Measurements from ENCODE around the gene EMC8.

Gene EMC8

GRCh38 chr16:85753976-85754375 lies 45.4 kb downstream of the EMC8 start:
- Histone ChIP-seq H3K36me3 (no peaks in the 10 kb centered on the region), H3K4me3 (ENCODE audit: low read depth, low read length) (no peak overlapping the region)

GRCh38 chr16:85753559-85753958 lies 45.8 kb downstream of the EMC8 start:
- Histone ChIP-seq H3K4me3 (ENCODE audit: low read depth, low read length) (no peak overlapping the region), H3K9me3 (ENCODE audit: severe bottlenecking) (no peaks in the 10 kb centered on the region), H3K27me3 (ENCODE audit: insufficient read depth, low read depth, severe bottlenecking) (no peaks in the 10 kb centered on the region), H3K27ac (peak overlapping the region; percentile 39; the same call in 1 of the 2 replicates), H3K36me3 (no peaks in the 10 kb centered on the region)
- no peak for DNase-seq
- no peak for TF ChIP-seq CTCF (IDR thresholded peaks at IDR 0.05; ENCODE audit: low read depth, low read length)

More at GRCh38 chr16:85753976-85754375, 45.4 kb downstream of the EMC8 start:
- TF ChIP-seq CTCF (IDR thresholded peaks at IDR 0.05; ENCODE audit: low read depth, low read length): no peak
- no peak for DNase-seq
- H3K27ac ChIP-seq: no peak overlapping the region
- H3K27me3 ChIP-seq (ENCODE audit: insufficient read depth, low read depth, severe bottlenecking): no peaks in the 10 kb centered on the region
- H3K9me3 ChIP-seq (ENCODE audit: severe bottlenecking): no peaks in the 10 kb centered on the region

- no peaks in the 10 kb centered on the region for H3K9me3 ChIP-seq (ENCODE audit: severe bottlenecking)
- H3K36me3 ChIP-seq: no peaks in the 10 kb centered on the region
- H3K27ac ChIP-seq: peak overlapping the region; percentile 45
- H3K4me3 ChIP-seq (ENCODE audit: low read depth, low read length): no peak overlapping the region
- peak; percentile 81 for DNase-seq
- H3K27me3 ChIP-seq (ENCODE audit: insufficient read depth, low read depth, severe bottlenecking): no peaks in the 10 kb centered on the region
- peak; percentile 59 for TF ChIP-seq CTCF (IDR thresholded peaks at IDR 0.05; ENCODE audit: low read depth, low read length)
Measured at GRCh38 chr16:85752511-85753420, 46.6 kb downstream of the EMC8 start.

- Histone ChIP-seq H3K27ac (no peak overlapping the region), H3K27me3 (ENCODE audit: insufficient read depth, low read depth, severe bottlenecking) (no peaks in the 10 kb centered on the region), H3K9me3 (ENCODE audit: severe bottlenecking) (no peaks in the 10 kb centered on the region), H3K36me3 (no peaks in the 10 kb centered on the region), H3K4me3 (ENCODE audit: low read depth, low read length) (no peak overlapping the region)
- DNase-seq: no peak
- no peak for TF ChIP-seq CTCF (IDR thresholded peaks at IDR 0.05; ENCODE audit: low read depth, low read length)
Measured at GRCh38 chr16:85751698-85752501, 47.4 kb downstream of the EMC8 start.

GRCh38 chr16:85750827-85751697 lies 48.3 kb downstream of the EMC8 start, which contains the start of gene C16orf74:
C16orf74 (minus strand) TSS chr16:85751096; CDS start chr16:85735217, 15,879 bp downstream.
- no peak for TF ChIP-seq CTCF (IDR thresholded peaks at IDR 0.05; ENCODE audit: low read depth, low read length)
- Histone ChIP-seq H3K27ac (peak within 1 kb of the TSS; percentile 85), H3K27me3 (ENCODE audit: insufficient read depth, low read depth, severe bottlenecking) (no peaks in the 10 kb centered on the region), H3K4me3 (ENCODE audit: low read depth, low read length) (peak within 1 kb of the TSS; percentile 63), H3K36me3 (no peaks in the 10 kb centered on the region), H3K9me3 (ENCODE audit: severe bottlenecking) (no peaks in the 10 kb centered on the region)
- DNase-seq: no peak
